Testis (tissue), 2 donors: ENCODE results near the gene CCDC182.

Experiments
- CTCF ChIP-seq, 3 experiments: fragments of 450-650 bp in 2 of 3; fragments of 200-600 bp in 1 of 3; sonication (generic) in 1 of 3; IDR thresholded peaks; one replicate each; pipeline ENCODE4 v1.5.1; 2016 to 2019; ENCODE audit warnings: antibody characterized with exemption in 3 of 3, mild to moderate bottlenecking in 2 of 3, moderate library complexity in 1 of 3
- POLR2A ChIP-seq: fragments of 450-650 bp; IDR thresholded peaks from one replicate; pipeline ENCODE4 v1.6.1; 2017; ENCODE audit warnings: antibody characterized with exemption, mild to moderate bottlenecking, moderate library complexity

- TF ChIP-seq POLR2A (no peak), CTCF (IDR thresholded peaks at IDR 0.05) (no peak)
These were observed 33.2 kb upstream of the CCDC182 start for GRCh38 chr17:57778306-57778705.
